OCI-LY1 (cell line): ENCODE measurements around the gene ACOX1.

ENCODE experiments used
- H2AFZ ChIP-seq: fragments of 200-600 bp; sonication (generic), shearing (Covaris generic); 2 replicates; pipeline ENCODE4 v1.6.0; 2014; ENCODE audit warnings: antibody characterized with exemption, mild to moderate bottlenecking, low read length
- H3F3A ChIP-seq: fragments of 200-600 bp; sonication (generic), shearing (Covaris generic); 2 replicates; pipeline ENCODE4 v1.6.0; 2014; ENCODE audit warnings: mild to moderate bottlenecking, antibody characterized with exemption, low read length, moderate library complexity; ENCODE audit not compliant: insufficient read depth
- H3K27ac ChIP-seq: fragments of 200-600 bp; sonication (generic); 2 replicates; pipeline ENCODE4 v1.5.1; 2014; ENCODE audit warnings: low read length, mixed run types, mild to moderate bottlenecking, low read depth; ENCODE audit not compliant: poor library complexity, severe bottlenecking
- H3K27me3 ChIP-seq: fragments of 200-600 bp; sonication (generic); 2 replicates; pipeline ENCODE4 v1.6.0; 2014; ENCODE audit warnings: antibody characterized with exemption, mild to moderate bottlenecking, low read length, moderate library complexity; ENCODE audit not compliant: insufficient read depth
- H3K36me3 ChIP-seq: fragments of 200-600 bp; sonication (generic); 2 replicates; pipeline ENCODE4 v1.6.1; 2014; ENCODE audit warnings: mild to moderate bottlenecking, antibody characterized with exemption, low read length, moderate library complexity, mixed read lengths; ENCODE audit not compliant: insufficient read depth
- H3K4me1 ChIP-seq: fragments of 200-600 bp; sonication (generic); 2 replicates; pipeline ENCODE4 v1.5.1; 2014; ENCODE audit warnings: mild to moderate bottlenecking, low read length, moderate library complexity; ENCODE audit not compliant: insufficient read depth, severe bottlenecking
- H3K4me2 ChIP-seq: fragments of 200-600 bp; sonication (generic), shearing (Covaris generic); 2 replicates; pipeline ENCODE4 v1.6.1; 2014; ENCODE audit warnings: low read length
- H3K4me3 ChIP-seq: fragments of 200-600 bp; sonication (generic); 2 replicates; pipeline ENCODE4 v1.5.1; 2014; ENCODE audit warnings: low read length, low read depth, mild to moderate bottlenecking, mixed read lengths; ENCODE audit not compliant: poor library complexity, severe bottlenecking
- H3K79me2 ChIP-seq: fragments of 200-600 bp; shearing (Covaris generic); 2 replicates; pipeline ENCODE4 v1.6.1; 2016; ENCODE audit warnings: mixed run types, low read length, mixed read lengths; ENCODE audit not compliant: insufficient read depth
- H3K9ac ChIP-seq: fragments of 200-600 bp; sonication (generic), shearing (Covaris generic); 2 replicates; pipeline ENCODE4 v1.6.1; 2014; ENCODE audit warnings: mild to moderate bottlenecking, low read length, mixed read lengths
- H3K9me2 ChIP-seq: fragments of 200-600 bp; sonication (generic), shearing (Covaris generic); 2 replicates; pipeline ENCODE4 v1.6.1; 2014; ENCODE audit warnings: low read depth, mild to moderate bottlenecking, low read length, mixed read lengths
- H3K9me3 ChIP-seq: fragments of 200-600 bp; shearing (Covaris generic); 2 replicates; pipeline ENCODE4 v1.6.1; 2014; ENCODE audit warnings: low read length, mixed read lengths
- H4K20me1 ChIP-seq: fragments of 200-600 bp; sonication (generic), shearing (Covaris generic); 2 replicates; pipeline ENCODE4 v1.6.0; 2016; ENCODE audit warnings: mild to moderate bottlenecking, low read length; ENCODE audit not compliant: insufficient read depth
- CTCF ChIP-seq: fragments of 200-600 bp; sonication (generic), shearing (Covaris generic); IDR thresholded peaks from 2 replicates; pipeline ENCODE4 v1.5.1; 2017; ENCODE audit warnings: mild to moderate bottlenecking, antibody characterized with exemption, low read length, moderate library complexity, mixed read lengths
- EZH2 ChIP-seq: fragments of 200-600 bp; sonication (generic), shearing (Covaris generic); IDR thresholded peaks from 2 replicates; pipeline ENCODE4 v1.8.0; 2017; ENCODE audit warnings: borderline replicate concordance, mixed run types, mild to moderate bottlenecking, antibody characterized with exemption, low read length, moderate library complexity, mixed read lengths

Gene ACOX1

DNA sequence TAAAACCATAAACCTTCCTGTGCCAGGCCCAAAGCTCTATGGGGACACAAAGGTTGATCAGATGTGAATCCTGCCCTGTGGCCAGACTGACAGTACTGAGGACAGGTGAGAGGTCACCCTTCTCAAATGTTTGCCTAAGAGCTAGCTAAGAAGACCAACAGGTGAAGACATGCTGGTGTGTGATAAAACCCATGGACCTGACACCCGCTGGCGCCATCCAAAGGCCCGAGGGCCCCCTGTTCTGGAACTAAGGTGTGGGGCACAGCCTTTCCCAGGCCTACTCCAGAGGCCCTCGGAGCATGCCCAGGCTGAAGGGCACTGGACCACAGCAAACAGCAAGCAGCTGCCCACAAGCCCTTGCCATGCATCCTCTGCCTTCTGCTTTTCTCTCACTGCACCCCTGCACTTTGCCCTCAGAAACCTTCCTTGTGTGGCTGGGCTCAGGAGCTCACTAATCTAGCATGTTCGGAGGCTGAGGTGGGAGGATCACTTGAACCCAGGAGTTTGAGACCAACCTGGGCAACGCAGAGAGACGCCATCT lies 16.5 kb upstream of the ACOX1 start:
- Histone ChIP-seq H3K79me2 (no peaks in the 10 kb centered on the region), H3K27me3 (no peaks in the 10 kb centered on the region), H3K4me3 (no peak overlapping the region), H3K9me2 (no peaks in the 10 kb centered on the region), H3F3A (no peaks in the 10 kb centered on the region), H3K9ac (no peak overlapping the region), H3K9me3 (no peaks in the 10 kb centered on the region), H2AFZ (no peak overlapping the region), H3K4me1 (peaks cover 18% of the 10 kb centered on the region), H4K20me1 (no peaks in the 10 kb centered on the region), H3K36me3 (peaks cover 7% of the 10 kb centered on the region; the same call in 1 of the 2 replicates), H3K27ac (no peak overlapping the region), H3K4me2 (no peak overlapping the region)
- TF ChIP-seq CTCF (no peak), EZH2 (no peak)

- Histone ChIP-seq H3K79me2 (no peaks in the 10 kb centered on the region), H3K9me3 (no peaks in the 10 kb centered on the region), H3K27ac (no peak overlapping the region), H3F3A (no peaks in the 10 kb centered on the region), H3K4me1 (peaks cover 14% of the 10 kb centered on the region), H3K4me2 (no peak overlapping the region), H3K36me3 (peaks cover 7% of the 10 kb centered on the region; the same call in 1 of the 2 replicates), H3K27me3 (no peaks in the 10 kb centered on the region), H3K9ac (no peak overlapping the region), H3K9me2 (no peaks in the 10 kb centered on the region), H3K4me3 (no peak overlapping the region), H2AFZ (no peak overlapping the region), H4K20me1 (no peaks in the 10 kb centered on the region)
- TF ChIP-seq CTCF (no peak), EZH2 (no peak)
Observed at GRCh38 chr17:75994802-75995370, 15.9 kb upstream of the ACOX1 start.

- no peak overlapping the region for H3K4me2 ChIP-seq
- H2AFZ ChIP-seq = no peak overlapping the region
- TF ChIP-seq EZH2 (no peak), CTCF (no peak)
- H3K27me3 ChIP-seq = no peaks in the 10 kb centered on the region
- no peaks in the 10 kb centered on the region for H3K9me2 ChIP-seq
- no peak overlapping the region for H3K4me3 ChIP-seq
- H3F3A ChIP-seq = no peaks in the 10 kb centered on the region
- H3K79me2 ChIP-seq = no peaks in the 10 kb centered on the region
- H3K9me3 ChIP-seq = no peaks in the 10 kb centered on the region
- H3K4me1 ChIP-seq = peaks cover 8% of the 10 kb centered on the region
- H4K20me1 ChIP-seq = no peaks in the 10 kb centered on the region
- H3K27ac ChIP-seq = no peak overlapping the region
- no peak overlapping the region for H3K9ac ChIP-seq
- peaks cover 7% of the 10 kb centered on the region; the same call in 1 of the 2 replicates for H3K36me3 ChIP-seq
Observed at GRCh38 chr17:75991396-75991795, 12.4 kb upstream of the ACOX1 start.
